Measurements from ENCODE around the gene PEX7.
"Not testable (repeated sequence)": the region's sequence is repeated elsewhere in the genome, so short reads cannot be mapped to it uniquely, and the experiment has no call there.

PEX7 gene

GRCh38 chr6:136914947-136915346 lies 92.6 kb downstream of the PEX7 start:
- no peak for DNase-seq

- no peak for DNase-seq
Observed at GRCh38 chr6:136918706-136919105, 96.3 kb downstream of the PEX7 start.

GRCh38 chr6:136920216-136920615 lies 97.8 kb downstream of the PEX7 start:
- DNase-seq, result no peak

GRCh38 chr6:136920671-136921380 lies 98.4 kb downstream of the PEX7 start:
- no peak for DNase-seq

GRCh38 chr6:136921381-136921935 lies 99.1 kb downstream of the PEX7 start:
- peak; percentile 9 for DNase-seq

- peak; percentile 11 for DNase-seq
Observed at GRCh38 chr6:136921936-136922684, 99.7 kb downstream of the PEX7 start, which contains the start of gene SLC35D3. Gene SLC35D3, plus strand, starts transcription at chr6:136922301. Its CDS starts 128 bp downstream, at chr6:136922429.

GRCh38 chr6:136922685-136923006 lies 100.3 kb downstream of the PEX7 start:
- DNase-seq, result peak; percentile 23

GRCh38 chr6:136923116-136923953 lies 100.9 kb downstream of the PEX7 start:
- peak; percentile 31 for DNase-seq

- DNase-seq, result no peak
Observed at GRCh38 chr6:136923954-136924673, 101.7 kb downstream of the PEX7 start.

- DNase-seq, result no peak
Observed at GRCh38 chr6:136926383-136926782, 104.0 kb downstream of the PEX7 start.

GRCh38 chr6:136927292-136927691 lies 104.9 kb downstream of the PEX7 start:
- DNase-seq, result no peak

- DNase-seq, result no peak
Observed at GRCh38 chr6:136930528-136930927, 108.1 kb downstream of the PEX7 start.

GRCh38 chr6:136932599-136932998 lies 110.2 kb downstream of the PEX7 start:
- DNase-seq, result no peak

- DNase-seq, result no peak
Observed at GRCh38 chr6:136945072-136945471, 122.7 kb downstream of the PEX7 start.

- DNase-seq, result no peak
Observed at GRCh38 chr6:136945711-136946121, 123.3 kb downstream of the PEX7 start.

GRCh38 chr6:136947037-136947436 lies 124.6 kb downstream of the PEX7 start:
- DNase-seq, result no peak

GRCh38 chr6:136949957-136950356 lies 127.6 kb downstream of the PEX7 start:
- DNase-seq, result not testable (repeated sequence)

- no peak for DNase-seq
Observed at GRCh38 chr6:136950436-136951126, 128.2 kb downstream of the PEX7 start.

- no peak for DNase-seq
Observed at GRCh38 chr6:136952714-136953260, 130.4 kb downstream of the PEX7 start.

GRCh38 chr6:136955123-136955522 lies 132.7 kb downstream of the PEX7 start:
- DNase-seq, result no peak

All from stimulated activated CD4-positive, alpha-beta T cell treated with anti-CD3 and anti-CD28 coated beads, Interleukin-4, amount 100 ng/mL, for 1 hour (primary cell).